ENCODE measurements around the gene CAPN2.

The CAPN2 gene

DNA sequence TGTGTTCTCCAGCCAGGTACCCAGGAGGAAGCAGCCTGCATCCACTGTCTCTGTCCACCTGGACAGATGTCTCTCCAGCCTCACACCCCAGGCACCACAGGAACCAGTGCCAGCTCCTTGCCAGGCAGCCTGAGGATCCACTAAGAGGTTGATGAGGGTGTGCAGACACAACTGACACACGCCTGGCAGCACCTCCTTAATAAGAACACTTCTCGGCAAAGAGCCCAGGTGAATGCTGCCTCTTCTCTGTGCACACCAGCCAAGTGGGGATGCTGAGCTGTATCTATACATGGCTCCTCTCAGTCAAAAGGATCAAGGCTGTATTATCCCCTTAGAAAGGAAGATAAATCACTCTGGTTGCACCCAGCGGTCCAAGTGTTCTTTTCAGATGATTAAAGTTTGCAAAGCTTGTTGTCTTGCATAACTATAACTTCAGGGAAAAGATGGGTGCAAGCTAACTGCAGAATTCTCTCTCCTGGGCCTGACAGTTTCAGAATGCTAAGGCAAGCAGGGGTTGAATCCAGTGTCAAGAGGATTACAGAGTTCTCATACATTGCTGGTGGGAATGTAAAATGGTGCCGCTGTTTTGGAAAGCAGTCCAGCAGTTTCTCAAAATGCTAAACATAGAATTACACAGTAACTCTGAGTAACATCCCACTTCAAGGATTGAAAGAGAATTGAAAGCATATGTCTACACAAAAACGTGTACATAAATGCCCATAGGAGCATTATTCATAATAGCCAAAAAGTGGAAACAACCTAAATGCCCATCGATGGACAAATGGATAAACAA lies 43.1 kb upstream of the CAPN2 start:
- Histone ChIP-seq H3K27me3 (peaks cover 3% of the 10 kb centered on the region; the same call in 1 of the 2 replicates), H3K9me3 (no peaks in the 10 kb centered on the region)
- DNase-seq = no peak

DNA sequence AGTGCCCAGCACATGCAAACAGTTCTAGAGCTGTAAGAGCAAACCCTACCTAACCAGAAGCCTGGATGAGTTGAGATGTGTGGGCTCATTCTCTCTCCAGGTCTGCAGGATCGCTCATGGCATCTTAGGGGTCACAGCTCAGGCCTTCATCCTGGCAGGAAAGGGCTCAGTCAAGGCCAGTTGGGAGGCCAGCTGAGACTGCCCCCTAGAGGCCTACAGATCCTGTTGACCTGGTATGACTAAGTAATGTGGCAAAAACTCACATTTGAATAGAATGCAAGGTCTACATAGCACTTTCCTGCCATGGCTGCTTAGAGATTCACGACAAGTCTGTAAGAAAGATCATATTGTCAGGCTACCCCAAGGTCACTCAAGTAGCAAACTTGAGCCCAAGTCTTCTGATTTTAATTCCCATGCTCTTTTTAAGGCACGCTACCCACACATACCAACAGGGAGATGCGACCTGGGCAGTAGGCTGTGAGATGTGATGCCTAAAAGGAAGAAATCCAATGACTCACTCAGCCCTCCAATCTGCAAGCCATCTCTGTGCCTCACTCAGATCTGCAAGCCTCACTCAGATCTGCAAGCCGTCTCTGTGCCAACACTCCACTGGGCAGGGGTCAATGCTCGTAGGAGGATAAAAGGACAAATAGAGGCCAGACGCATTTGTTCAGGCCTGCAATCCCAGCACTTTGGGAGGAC lies 41.7 kb upstream of the CAPN2 start:
- Histone ChIP-seq H3K4me3 (ENCODE audit: low read depth, low read length) (no peak overlapping the region), H3K4me1 (no peaks in the 10 kb centered on the region), H3K27me3 (peaks cover 3% of the 10 kb centered on the region; the same call in 1 of the 2 replicates), H3K9me3 (no peaks in the 10 kb centered on the region), H3K36me3 (no peaks in the 10 kb centered on the region)
- TF ChIP-seq, protein P1, sequence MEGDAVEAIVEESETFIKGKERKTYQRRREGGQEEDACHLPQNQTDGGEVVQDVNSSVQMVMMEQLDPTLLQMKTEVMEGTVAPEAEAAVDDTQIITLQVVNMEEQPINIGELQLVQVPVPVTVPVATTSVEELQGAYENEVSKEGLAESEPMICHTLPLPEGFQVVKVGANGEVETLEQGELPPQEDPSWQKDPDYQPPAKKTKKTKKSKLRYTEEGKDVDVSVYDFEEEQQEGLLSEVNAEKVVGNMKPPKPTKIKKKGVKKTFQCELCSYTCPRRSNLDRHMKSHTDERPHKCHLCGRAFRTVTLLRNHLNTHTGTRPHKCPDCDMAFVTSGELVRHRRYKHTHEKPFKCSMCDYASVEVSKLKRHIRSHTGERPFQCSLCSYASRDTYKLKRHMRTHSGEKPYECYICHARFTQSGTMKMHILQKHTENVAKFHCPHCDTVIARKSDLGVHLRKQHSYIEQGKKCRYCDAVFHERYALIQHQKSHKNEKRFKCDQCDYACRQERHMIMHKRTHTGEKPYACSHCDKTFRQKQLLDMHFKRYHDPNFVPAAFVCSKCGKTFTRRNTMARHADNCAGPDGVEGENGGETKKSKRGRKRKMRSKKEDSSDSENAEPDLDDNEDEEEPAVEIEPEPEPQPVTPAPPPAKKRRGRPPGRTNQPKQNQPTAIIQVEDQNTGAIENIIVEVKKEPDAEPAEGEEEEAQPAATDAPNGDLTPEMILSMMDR (IDR thresholded peaks at IDR 0.05; ENCODE audit: low read depth, low read length) = peak; percentile 68
- peak; percentile 37 for DNase-seq

More for the DNA sequence above, 43.1 kb upstream of the CAPN2 start:
- Histone ChIP-seq H3K4me1 (no peaks in the 10 kb centered on the region), H3K4me3 (ENCODE audit: low read depth, low read length) (no peak overlapping the region), H3K36me3 (no peaks in the 10 kb centered on the region)
- TF ChIP-seq, protein P1 (IDR thresholded peaks at IDR 0.05; ENCODE audit: low read depth, low read length) = no peak

DNA sequence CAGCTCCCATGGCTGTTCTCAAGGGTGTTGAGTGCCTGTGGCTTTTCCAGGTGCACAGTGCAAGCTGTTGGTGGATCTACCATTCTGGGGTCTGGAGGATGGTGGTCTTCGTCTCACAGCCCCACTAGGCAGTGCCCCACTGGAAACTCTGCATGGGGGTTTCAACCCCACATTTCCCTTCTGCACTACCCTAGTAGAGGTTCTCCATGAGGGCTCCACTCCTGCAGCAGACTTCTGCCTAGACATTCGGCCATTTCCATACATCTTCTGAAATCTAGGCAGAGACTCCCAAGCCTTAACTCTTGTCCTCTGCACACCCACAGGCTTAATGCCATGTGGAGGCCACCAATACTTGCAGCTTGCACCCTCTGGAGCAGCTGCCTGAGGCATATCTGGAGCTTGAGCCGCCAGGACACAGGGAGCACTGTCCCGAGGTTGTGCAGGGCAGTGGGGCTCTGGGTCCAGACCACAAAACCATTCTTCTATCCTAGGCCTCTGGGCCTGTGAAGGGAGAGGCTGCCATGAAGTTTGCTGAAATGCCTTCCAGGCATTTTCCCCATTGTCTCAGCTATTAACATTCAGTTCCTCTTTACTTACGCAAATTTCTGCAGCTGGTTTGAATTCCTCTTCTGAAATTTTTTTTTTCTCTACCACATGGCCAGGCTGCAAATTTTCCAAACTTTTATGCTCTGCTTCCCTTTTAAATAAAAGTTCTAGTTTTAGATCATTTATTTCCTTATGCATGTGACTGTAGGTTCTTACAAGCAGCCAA lies 38.0 kb upstream of the CAPN2 start:
- Histone ChIP-seq H3K4me1 (no peaks in the 10 kb centered on the region), H3K27me3 (peaks cover 3% of the 10 kb centered on the region; the same call in 1 of the 2 replicates), H3K9me3 (no peaks in the 10 kb centered on the region), H3K4me3 (ENCODE audit: low read depth, low read length) (no peak overlapping the region), H3K36me3 (no peaks in the 10 kb centered on the region)
- no peak for DNase-seq
- TF ChIP-seq, protein P1 (IDR thresholded peaks at IDR 0.05; ENCODE audit: low read depth, low read length) = no peak

DNA sequence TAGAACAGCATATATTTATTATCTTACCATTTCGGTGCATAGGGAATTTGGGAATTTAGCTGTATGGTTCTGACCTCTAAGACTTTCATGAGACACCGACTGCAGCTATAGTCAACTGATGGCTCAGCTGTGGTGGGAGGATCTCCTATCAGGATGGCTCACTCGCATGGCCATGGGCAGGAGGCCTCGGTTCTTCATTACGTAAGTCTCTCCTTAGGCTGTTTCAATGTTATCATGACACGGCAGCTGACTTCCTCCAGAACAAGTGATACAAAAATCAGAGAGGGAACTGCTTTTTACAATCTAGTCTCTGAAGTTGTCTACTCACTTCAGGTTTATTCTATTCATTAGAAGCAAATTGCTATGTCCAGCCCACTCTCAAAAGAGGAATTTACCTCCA lies 33.5 kb upstream of the CAPN2 start:
- TF ChIP-seq, protein P1 (IDR thresholded peaks at IDR 0.05; ENCODE audit: low read depth, low read length) = no peak
- Histone ChIP-seq H3K4me3 (ENCODE audit: low read depth, low read length) (no peak overlapping the region), H3K4me1 (no peaks in the 10 kb centered on the region), H3K36me3 (no peaks in the 10 kb centered on the region), H3K27me3 (peaks cover 14% of the 10 kb centered on the region; the same call in 1 of the 2 replicates), H3K9me3 (no peaks in the 10 kb centered on the region)
- DNase-seq = no peak

DNA sequence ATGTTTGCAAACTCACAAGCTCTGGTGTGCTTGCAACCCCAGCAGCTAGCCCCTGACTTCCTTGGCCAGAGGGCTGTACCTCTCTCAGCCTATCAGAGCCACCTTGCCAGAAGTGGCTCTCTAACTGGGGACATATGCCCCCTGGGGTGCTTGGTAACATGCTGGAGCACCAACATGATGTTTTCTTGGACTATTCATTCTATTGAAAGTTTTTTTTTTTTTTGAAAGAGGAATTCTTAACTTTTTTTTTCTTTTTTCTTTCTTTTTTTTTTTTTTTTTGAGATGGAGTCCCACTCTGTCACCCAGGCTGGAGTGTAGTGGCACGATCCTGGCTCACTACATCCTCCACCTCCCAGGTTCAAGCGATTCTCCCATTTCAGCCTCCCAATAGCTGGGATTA lies 32.2 kb upstream of the CAPN2 start:
- TF ChIP-seq, protein P1 (IDR thresholded peaks at IDR 0.05; ENCODE audit: low read depth, low read length) = no peak
- H3K27me3 ChIP-seq = peaks cover 16% of the 10 kb centered on the region; the same call in 1 of the 2 replicates
- no peaks in the 10 kb centered on the region for H3K9me3 ChIP-seq
- no peak for DNase-seq
- H3K4me1 ChIP-seq = no peaks in the 10 kb centered on the region
- H3K36me3 ChIP-seq = no peaks in the 10 kb centered on the region
- H3K4me3 ChIP-seq (ENCODE audit: low read depth, low read length) = no peak overlapping the region
